DND-41 (cell line): Measurements from ENCODE around the gene LRRC42.

Source experiments
- ATAC-seq: fragments of 200-7000 bp; cut with Tn5 transposase; 3 replicates; pipeline ENCODE4 v1.9.1; 2021; ENCODE audit warnings: low read depth; ENCODE audit not compliant: insufficient read depth
- DNase-seq: peaks from one replicate; pipeline ENCODE4 v3.0.0-alpha.2; 2020
- H2AFZ ChIP-seq: 2 replicates; pipeline ENCODE4 v1.6.0; 2012; ENCODE audit warnings: low read depth, low read length
- H3K27ac ChIP-seq: 2 replicates; pipeline ENCODE4 v1.5.1; 2012; ENCODE audit warnings: low read length, inconsistent platforms
- H3K27me3 ChIP-seq: fragments of 200-600 bp; sonication (generic); 2 replicates; pipeline ENCODE4 v1.6.0; 2012; ENCODE audit warnings: low read length, mild to moderate bottlenecking, inconsistent platforms; ENCODE audit not compliant: insufficient read depth, poor library complexity
- H3K36me3 ChIP-seq: 2 replicates; pipeline ENCODE4 v1.5.1; 2012; ENCODE audit warnings: low read length, inconsistent platforms; ENCODE audit not compliant: insufficient read depth
- H3K4me1 ChIP-seq: 2 replicates; pipeline ENCODE4 v1.5.1; 2012; ENCODE audit warnings: mild to moderate bottlenecking, low read length; ENCODE audit not compliant: insufficient read depth
- H3K4me2 ChIP-seq: 2 replicates; pipeline ENCODE4 v1.6.0; 2012; ENCODE audit warnings: mild to moderate bottlenecking, moderate library complexity, low read length, inconsistent platforms; ENCODE audit not compliant: insufficient read depth
- H3K4me3 ChIP-seq, 2 experiments: fragments of 200-600 bp in 1 of 2; shearing (Covaris generic) in 1 of 2; 2 replicates each; pipeline ENCODE4 v1.5.1; 2012 to 2016; ENCODE audit warnings: inconsistent platforms in 2 of 2, low read length in 2 of 2, mild to moderate bottlenecking in 2 of 2, low read depth in 1 of 2, moderate library complexity in 1 of 2
- H3K79me2 ChIP-seq: 2 replicates; pipeline ENCODE4 v1.6.0; 2012; ENCODE audit warnings: low read length, inconsistent platforms; ENCODE audit not compliant: insufficient read depth
- H3K9ac ChIP-seq: 2 replicates; pipeline ENCODE4 v1.6.0; 2012; ENCODE audit warnings: low read depth, mild to moderate bottlenecking, inconsistent platforms, low read length, moderate library complexity
- H3K9me3 ChIP-seq: 2 replicates; pipeline ENCODE4 v1.5.1; 2012; ENCODE audit warnings: low read length, moderate library complexity, mild to moderate bottlenecking, inconsistent platforms; ENCODE audit not compliant: insufficient read depth, severe bottlenecking
- H4K20me1 ChIP-seq: 2 replicates; pipeline ENCODE4 v1.6.0; 2012; ENCODE audit warnings: low read length; ENCODE audit not compliant: insufficient read depth
- CTCF ChIP-seq: IDR thresholded peaks from 2 replicates; pipeline ENCODE4 v1.5.1; 2012; ENCODE audit warnings: borderline replicate concordance, low read length, moderate library complexity, mild to moderate bottlenecking; ENCODE audit not compliant: poor library complexity, severe bottlenecking; ENCODE audit errors: extremely low read depth
- EZH2 ChIP-seq: IDR thresholded peaks from 3 replicates; pipeline ENCODE4 v1.6.1; 2012; ENCODE audit warnings: borderline replicate concordance, low read depth, mild to moderate bottlenecking, moderate library complexity, low read length, inconsistent platforms; ENCODE audit not compliant: severe bottlenecking

The LRRC42 gene

DNA sequence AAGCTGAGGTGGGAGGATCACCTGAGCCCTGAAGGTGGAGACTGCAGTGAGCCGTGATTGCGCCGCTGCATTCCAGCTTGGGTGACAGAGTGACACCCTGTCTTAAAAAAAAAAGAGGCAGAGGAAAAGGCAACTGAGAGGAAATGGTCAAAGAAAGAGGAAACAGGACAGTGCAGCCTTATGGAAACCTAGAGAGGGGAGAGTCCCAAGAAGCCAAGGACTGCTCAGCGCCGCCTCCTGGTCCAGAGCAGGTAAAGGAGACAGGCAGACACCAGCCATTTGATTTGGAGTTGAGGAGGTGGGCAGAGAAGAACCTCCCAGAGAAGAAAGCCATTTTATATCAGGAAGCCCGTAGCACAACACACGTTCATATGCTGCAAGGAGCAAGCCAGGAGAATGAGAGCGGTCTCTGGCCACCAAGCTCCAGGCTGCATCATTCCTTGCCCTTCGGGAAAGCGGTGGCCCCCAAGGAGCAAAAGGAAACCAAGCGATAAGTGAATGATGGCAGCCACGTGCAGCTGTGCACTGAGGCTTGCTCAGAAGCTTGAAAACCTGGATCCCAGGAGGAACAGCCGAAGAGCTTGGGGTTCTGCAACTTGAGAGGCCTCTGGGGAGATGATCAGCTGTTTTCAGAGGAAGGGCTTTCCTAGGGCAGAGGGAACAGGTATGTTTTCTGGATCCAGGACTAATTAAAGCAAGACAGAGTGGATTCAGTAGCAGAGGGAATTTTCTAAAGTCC, 33.7 kb downstream of the LRRC42 start:
- TF ChIP-seq CTCF (no peak), EZH2 (no peak)
- H2AFZ ChIP-seq = no peak overlapping the region
- no peak overlapping the region for H3K27ac ChIP-seq
- DNase-seq (no peak), ATAC-seq (no peak)
- H3K27me3 ChIP-seq = no peaks in the 10 kb centered on the region
- H3K36me3 ChIP-seq = no peaks in the 10 kb centered on the region
- no peak overlapping the region for H3K9ac ChIP-seq
- no peaks in the 10 kb centered on the region for H3K9me3 ChIP-seq
- no peaks in the 10 kb centered on the region for H3K4me1 ChIP-seq
- H3K4me2 ChIP-seq = no peak overlapping the region
- H3K79me2 ChIP-seq = no peaks in the 10 kb centered on the region
- H3K4me3 ChIP-seq = no peak overlapping the region
- no peaks in the 10 kb centered on the region for H4K20me1 ChIP-seq

DNA sequence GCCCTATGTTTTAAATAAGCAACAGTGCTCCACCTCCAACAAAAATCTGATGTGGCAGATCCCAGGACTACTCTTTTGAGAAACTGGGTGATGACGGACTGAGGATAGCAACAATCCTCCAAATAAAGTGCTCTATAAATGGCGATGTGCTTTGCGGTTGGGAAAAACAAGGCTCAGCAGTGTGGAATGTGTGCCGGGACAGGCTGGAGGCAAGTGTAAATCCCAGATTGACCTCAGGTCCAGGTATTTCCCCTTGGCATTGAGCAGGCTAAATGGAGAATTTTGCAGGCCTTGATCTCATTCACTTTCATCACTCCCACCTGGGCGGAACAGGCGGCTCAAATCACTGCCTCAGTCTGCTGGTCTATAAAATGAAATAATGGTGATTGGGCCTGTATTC, 35.1 kb downstream of the LRRC42 start:
- Histone ChIP-seq H2AFZ (no peak overlapping the region), H3K4me1 (no peaks in the 10 kb centered on the region), H4K20me1 (no peaks in the 10 kb centered on the region), H3K79me2 (no peaks in the 10 kb centered on the region), H3K4me2 (no peak overlapping the region), H3K4me3 (no peak overlapping the region), H3K27ac (no peak overlapping the region), H3K9me3 (no peaks in the 10 kb centered on the region), H3K36me3 (no peaks in the 10 kb centered on the region), H3K9ac (no peak overlapping the region), H3K27me3 (no peaks in the 10 kb centered on the region)
- TF ChIP-seq EZH2 = no peak
- DNase-seq (no peak), ATAC-seq (no peak)

DNA sequence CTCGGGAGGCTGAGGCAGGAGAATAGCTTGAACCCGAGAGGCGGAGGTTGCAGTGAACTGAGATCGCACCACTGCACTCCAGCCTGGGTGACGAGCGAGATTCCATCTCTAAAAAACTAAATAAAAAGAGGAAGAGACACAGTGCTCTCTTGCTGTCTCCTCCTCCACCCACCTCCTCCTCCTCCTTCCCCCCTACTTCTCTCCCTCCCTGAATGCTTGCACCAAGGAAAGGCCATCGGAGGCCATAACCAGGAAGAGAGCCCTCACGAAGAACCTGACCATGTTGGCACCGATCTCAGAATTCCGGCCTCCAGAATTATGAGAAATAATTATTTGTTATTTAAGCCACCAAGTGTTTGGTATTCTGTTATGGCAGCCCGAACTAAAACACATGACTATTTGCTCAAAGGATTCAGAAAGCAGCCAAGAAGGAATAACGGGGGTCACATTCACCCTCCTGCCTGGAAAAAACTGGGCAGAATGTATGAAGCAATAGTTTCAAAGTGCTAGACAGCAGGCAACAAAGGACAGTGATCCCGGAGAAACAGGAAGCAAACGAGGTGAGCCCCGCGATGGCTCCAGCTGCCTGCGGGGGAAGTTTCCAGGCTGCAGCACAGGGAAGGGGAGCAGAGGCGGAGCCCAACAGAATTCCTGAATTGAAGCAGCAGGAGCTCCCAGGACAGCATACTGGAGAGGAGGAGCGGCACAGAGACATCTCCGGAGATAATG, 36.0 kb downstream of the LRRC42 start:
- Histone ChIP-seq H3K4me3 (no peak overlapping the region), H2AFZ (no peak overlapping the region), H3K4me1 (no peaks in the 10 kb centered on the region), H3K79me2 (no peaks in the 10 kb centered on the region), H3K9me3 (no peaks in the 10 kb centered on the region), H4K20me1 (no peaks in the 10 kb centered on the region), H3K9ac (no peak overlapping the region), H3K4me2 (no peak overlapping the region), H3K27ac (no peak overlapping the region), H3K36me3 (no peaks in the 10 kb centered on the region), H3K27me3 (no peaks in the 10 kb centered on the region)
- ATAC-seq (no peak), DNase-seq (no peak)
- TF ChIP-seq EZH2 (no peak), CTCF (no peak)

DNA sequence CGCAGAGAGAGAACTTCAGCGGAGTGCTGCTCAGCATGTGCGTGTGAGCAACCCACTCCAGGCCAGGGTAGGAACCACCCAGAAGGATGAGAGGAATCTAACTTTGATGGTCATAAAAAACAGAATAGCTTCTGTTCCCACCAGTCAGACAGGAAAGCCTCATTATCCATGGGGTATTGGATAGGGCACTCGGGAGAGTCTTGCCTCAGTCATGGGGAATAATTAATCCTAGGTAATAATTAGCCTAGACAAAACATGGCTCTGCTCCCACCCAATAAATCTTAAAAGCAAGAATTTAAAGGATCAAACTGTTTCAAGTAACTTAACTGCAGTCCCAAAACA, 36.6 kb downstream of the LRRC42 start:
- H3K4me2 ChIP-seq = no peak overlapping the region
- no peak overlapping the region for H3K4me3 ChIP-seq
- no peak for DNase-seq
- H3K27me3 ChIP-seq = no peaks in the 10 kb centered on the region
- H3K9me3 ChIP-seq = no peaks in the 10 kb centered on the region
- no peak for ATAC-seq
- no peaks in the 10 kb centered on the region for H3K36me3 ChIP-seq
- H3K27ac ChIP-seq = no peak overlapping the region
- H4K20me1 ChIP-seq = no peaks in the 10 kb centered on the region
- TF ChIP-seq CTCF (no peak), EZH2 (no peak)
- H3K79me2 ChIP-seq = no peaks in the 10 kb centered on the region
- H2AFZ ChIP-seq = no peak overlapping the region
- H3K4me1 ChIP-seq = no peaks in the 10 kb centered on the region
- no peak overlapping the region for H3K9ac ChIP-seq
